Measurements from ENCODE around the gene CBFB.

The CBFB gene

GRCh38 chr16:67082100-67082499 lies 53.2 kb downstream of the CBFB start:
- ATAC-seq (ENCODE audit: insufficient read depth, low read depth) (no peak), DNase-seq (no peak)
- Histone ChIP-seq H3K4me3 (ENCODE audit: low read depth in 1 of 2, low read length in 2 of 2) (no peak overlapping the region), H3K9ac (ENCODE audit: low read depth, low read length) (no peak overlapping the region), H3K4me1 (ENCODE audit: insufficient read depth, low read length) (no peaks in the 10 kb centered on the region), H3K27ac (ENCODE audit: low read length) (no peak overlapping the region), H3K79me2 (ENCODE audit: insufficient read depth, low read length) (peaks cover 30% of the 10 kb centered on the region), H2AFZ (ENCODE audit: low read depth, low read length) (no peak overlapping the region), H3K27me3 (ENCODE audit: insufficient read depth, low read length, poor library complexity) (no peaks in the 10 kb centered on the region), H4K20me1 (ENCODE audit: insufficient read depth, low read length) (peaks cover 3% of the 10 kb centered on the region; the same call in 1 of the 2 replicates), H3K9me3 (ENCODE audit: insufficient read depth, low read length, severe bottlenecking) (no peaks in the 10 kb centered on the region), H3K36me3 (ENCODE audit: insufficient read depth, low read length) (peaks cover 73% of the 10 kb centered on the region), H3K4me2 (ENCODE audit: insufficient read depth, low read length) (no peak overlapping the region)
- no peak for TF ChIP-seq EZH2 (IDR thresholded peaks at IDR 0.05; ENCODE audit: borderline replicate concordance, low read depth, low read length, severe bottlenecking)
- TF ChIP-seq CTCF (IDR thresholded peaks at IDR 0.05; ENCODE audit: borderline replicate concordance, extremely low read depth, low read length, poor library complexity, severe bottlenecking), result no peak

- H3K9me3 ChIP-seq (ENCODE audit: insufficient read depth, low read length, severe bottlenecking), result no peaks in the 10 kb centered on the region
- H3K36me3 ChIP-seq (ENCODE audit: insufficient read depth, low read length), result peaks cover 72% of the 10 kb centered on the region
- peaks cover 33% of the 10 kb centered on the region for H3K79me2 ChIP-seq (ENCODE audit: insufficient read depth, low read length)
- no peaks in the 10 kb centered on the region for H3K4me1 ChIP-seq (ENCODE audit: insufficient read depth, low read length)
- DNase-seq (no peak), ATAC-seq (ENCODE audit: insufficient read depth, low read depth) (no peak)
- no peak overlapping the region for H2AFZ ChIP-seq (ENCODE audit: low read depth, low read length)
- H3K4me3 ChIP-seq (ENCODE audit: low read depth in 1 of 2, low read length in 2 of 2), result no peak overlapping the region
- no peak overlapping the region for H3K4me2 ChIP-seq (ENCODE audit: insufficient read depth, low read length)
- no peak overlapping the region for H3K27ac ChIP-seq (ENCODE audit: low read length)
- no peak overlapping the region for H3K9ac ChIP-seq (ENCODE audit: low read depth, low read length)
- H4K20me1 ChIP-seq (ENCODE audit: insufficient read depth, low read length), result peaks cover 3% of the 10 kb centered on the region; the same call in 1 of the 2 replicates
- TF ChIP-seq CTCF (IDR thresholded peaks at IDR 0.05; ENCODE audit: borderline replicate concordance, extremely low read depth, low read length, poor library complexity, severe bottlenecking), result no peak
- no peak for TF ChIP-seq EZH2 (IDR thresholded peaks at IDR 0.05; ENCODE audit: borderline replicate concordance, low read depth, low read length, severe bottlenecking)
- H3K27me3 ChIP-seq (ENCODE audit: insufficient read depth, low read length, poor library complexity), result no peaks in the 10 kb centered on the region
These were observed 53.9 kb downstream of the CBFB start for GRCh38 chr16:67082891-67083290.

- ATAC-seq (ENCODE audit: insufficient read depth, low read depth) (no peak), DNase-seq (no peak)
- Histone ChIP-seq H3K9ac (ENCODE audit: low read depth, low read length) (no peak overlapping the region), H4K20me1 (ENCODE audit: insufficient read depth, low read length) (peaks cover 3% of the 10 kb centered on the region; the same call in 1 of the 2 replicates), H3K4me1 (ENCODE audit: insufficient read depth, low read length) (no peaks in the 10 kb centered on the region), H3K79me2 (ENCODE audit: insufficient read depth, low read length) (peaks cover 29% of the 10 kb centered on the region), H3K27ac (ENCODE audit: low read length) (no peak overlapping the region), H2AFZ (ENCODE audit: low read depth, low read length) (no peak overlapping the region), H3K36me3 (ENCODE audit: insufficient read depth, low read length) (peaks cover 63% of the 10 kb centered on the region), H3K27me3 (ENCODE audit: insufficient read depth, low read length, poor library complexity) (no peaks in the 10 kb centered on the region), H3K9me3 (ENCODE audit: insufficient read depth, low read length, severe bottlenecking) (no peaks in the 10 kb centered on the region), H3K4me2 (ENCODE audit: insufficient read depth, low read length) (no peak overlapping the region), H3K4me3 (ENCODE audit: low read depth in 1 of 2, low read length in 2 of 2) (no peak overlapping the region)
- TF ChIP-seq CTCF (IDR thresholded peaks at IDR 0.05; ENCODE audit: borderline replicate concordance, extremely low read depth, low read length, poor library complexity, severe bottlenecking) (no peak), EZH2 (IDR thresholded peaks at IDR 0.05; ENCODE audit: borderline replicate concordance, low read depth, low read length, severe bottlenecking) (no peak)
These were observed 55.5 kb downstream of the CBFB start for GRCh38 chr16:67084345-67085028.
